Astrocyte (in vitro differentiated cells and primary cell): ENCODE measurements around the gene ARHGAP24.

Source experiments
- EZH2 ChIP-seq: IDR thresholded peaks from 2 replicates; pipeline ENCODE4 v1.6.1; 2012; ENCODE audit warnings: mild to moderate bottlenecking, low read length, inconsistent platforms; ENCODE audit not compliant: insufficient read depth
- TF ChIP-seq, protein P1 (sequence below): IDR thresholded peaks from 2 replicates; pipeline ENCODE4 v1.5.1; 2011; ENCODE audit warnings: low read depth, mild to moderate bottlenecking, inconsistent platforms, low read length, moderate library complexity; ENCODE audit not compliant: insufficient read depth

DNA sequence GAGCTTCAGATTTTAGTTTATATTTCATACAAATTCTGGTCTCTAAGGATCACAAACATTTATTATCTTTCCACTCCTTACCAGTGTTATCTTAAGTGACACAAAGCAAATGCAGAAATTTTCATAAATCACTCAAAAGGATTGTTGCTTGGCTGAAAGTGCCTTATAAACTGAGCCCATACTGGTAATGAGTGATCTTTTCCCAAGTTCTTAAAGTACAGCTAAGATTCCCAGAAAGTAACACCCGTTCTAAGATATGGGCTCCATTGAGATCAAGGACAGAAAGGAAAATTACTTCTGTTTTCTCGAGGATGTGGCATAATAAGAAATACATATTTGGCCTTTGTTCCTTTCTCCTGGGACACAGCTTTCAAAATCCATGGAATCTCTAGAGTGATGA is 313.7 kb downstream of the ARHGAP24 start:
- TF ChIP-seq, protein P1, sequence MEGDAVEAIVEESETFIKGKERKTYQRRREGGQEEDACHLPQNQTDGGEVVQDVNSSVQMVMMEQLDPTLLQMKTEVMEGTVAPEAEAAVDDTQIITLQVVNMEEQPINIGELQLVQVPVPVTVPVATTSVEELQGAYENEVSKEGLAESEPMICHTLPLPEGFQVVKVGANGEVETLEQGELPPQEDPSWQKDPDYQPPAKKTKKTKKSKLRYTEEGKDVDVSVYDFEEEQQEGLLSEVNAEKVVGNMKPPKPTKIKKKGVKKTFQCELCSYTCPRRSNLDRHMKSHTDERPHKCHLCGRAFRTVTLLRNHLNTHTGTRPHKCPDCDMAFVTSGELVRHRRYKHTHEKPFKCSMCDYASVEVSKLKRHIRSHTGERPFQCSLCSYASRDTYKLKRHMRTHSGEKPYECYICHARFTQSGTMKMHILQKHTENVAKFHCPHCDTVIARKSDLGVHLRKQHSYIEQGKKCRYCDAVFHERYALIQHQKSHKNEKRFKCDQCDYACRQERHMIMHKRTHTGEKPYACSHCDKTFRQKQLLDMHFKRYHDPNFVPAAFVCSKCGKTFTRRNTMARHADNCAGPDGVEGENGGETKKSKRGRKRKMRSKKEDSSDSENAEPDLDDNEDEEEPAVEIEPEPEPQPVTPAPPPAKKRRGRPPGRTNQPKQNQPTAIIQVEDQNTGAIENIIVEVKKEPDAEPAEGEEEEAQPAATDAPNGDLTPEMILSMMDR = no peak
- no peak for TF ChIP-seq EZH2
